Activated CD4-positive, alpha-beta T cell treated with anti-CD3 and anti-CD28 coated beads, Interleukin-2, amount 50 U/mL, for 24 hours (primary cell): ENCODE data around the gene NANOS2.
A peak's percentile ranks its signal among the peaks of the same experiment; 100 is the strongest.
"Not testable (repeated sequence)": the region's sequence is repeated elsewhere in the genome, so short reads cannot be mapped to it uniquely, and the experiment has no call there.

Source experiments
- DNase-seq, 2 donors: peaks; one replicate each; pipeline ENCODE4 v3.0.0-alpha.2; 2020; ENCODE audit warnings: low read depth in 1 of 2, low spot score in 1 of 2

Gene NANOS2

GRCh38 chr19:45876411-45877197, 38.0 kb downstream of the NANOS2 start:
- peak in 1 of 2 donors; percentile 24 for DNase-seq

- DNase-seq: no peak
Observed at GRCh38 chr19:45876161-45876410, 38.5 kb downstream of the NANOS2 start.

- no peak for DNase-seq
Observed at GRCh38 chr19:45874620-45874966, 40.0 kb downstream of the NANOS2 start.

- no peak for DNase-seq
Observed at GRCh38 chr19:45873219-45873772, 41.3 kb downstream of the NANOS2 start.

- no peak for DNase-seq
Observed at GRCh38 chr19:45872095-45872919, 42.3 kb downstream of the NANOS2 start.

- no peak for DNase-seq
Observed at GRCh38 chr19:45870798-45871197, 43.8 kb downstream of the NANOS2 start.

- DNase-seq: not testable (repeated sequence)
Observed at GRCh38 chr19:45867241-45867640, 47.3 kb downstream of the NANOS2 start.

GRCh38 chr19:45866400-45867176, 48.0 kb downstream of the NANOS2 start:
- no peak for DNase-seq

- no peak for DNase-seq
Observed at GRCh38 chr19:45865269-45865948, 49.2 kb downstream of the NANOS2 start.

GRCh38 chr19:45864629-45865082, 49.9 kb downstream of the NANOS2 start:
- no peak for DNase-seq

- no peak for DNase-seq
Observed at GRCh38 chr19:45863840-45864628, 50.5 kb downstream of the NANOS2 start, which contains the start of gene FOXA3. Gene FOXA3 (plus strand): TSS chr19:45864326. CDS start chr19:45864457, 131 bp downstream.

GRCh38 chr19:45863335-45863839, 51.2 kb downstream of the NANOS2 start:
- no peak for DNase-seq
